BLaER1 treated with 17β-estradiol and CSF1 and Interleukin-3, amounts not matched to agents 10 nM and 100 nM (cell line): ENCODE measurements around the gene RRBP1.

Experiments
- H3K27ac ChIP-seq, 11 experiments: shearing (Covaris generic); formaldehyde crosslinking; 2 replicates each; pipeline ENCODE4 v1.8.1; 2022
- H3K27me3 ChIP-seq, 11 experiments: shearing (Covaris generic); formaldehyde crosslinking; 2 replicates each; pipeline ENCODE4 v1.8.1; 2022
- H3K36me3 ChIP-seq, 11 experiments: shearing (Covaris generic); formaldehyde crosslinking; 2 replicates each; pipeline ENCODE4 v1.8.1; 2022
- H3K4me1 ChIP-seq, 10 experiments: shearing (Covaris generic); formaldehyde crosslinking; 2 replicates each; pipeline ENCODE4 v1.8.1; 2022
- H3K4me2 ChIP-seq, 11 experiments: shearing (Covaris generic); formaldehyde crosslinking; 2 replicates each; pipeline ENCODE4 v1.8.1; 2022
- H3K4me3 ChIP-seq, 10 experiments: shearing (Covaris generic); formaldehyde crosslinking; 2 replicates each; pipeline ENCODE4 v1.8.1; 2022
- H3K9ac ChIP-seq, 11 experiments: shearing (Covaris generic); formaldehyde crosslinking; 2 replicates each; pipeline ENCODE4 v1.8.1; 2022
- H3K9me3 ChIP-seq, 11 experiments: shearing (Covaris generic); formaldehyde crosslinking; replicated peaks in 1 of 11; 2 replicates each; pipeline ENCODE4 v1.8.1; 2022
- H4K20me1 ChIP-seq, 11 experiments: shearing (Covaris generic); formaldehyde crosslinking; 2 replicates each; pipeline ENCODE4 v1.8.1; 2022
- Cebpa-rat ChIP-seq, 11 experiments: shearing (Covaris generic); IDR thresholded peaks; 2 replicates each; pipeline ENCODE4 v1.8.1; 2022

Gene RRBP1

DNA sequence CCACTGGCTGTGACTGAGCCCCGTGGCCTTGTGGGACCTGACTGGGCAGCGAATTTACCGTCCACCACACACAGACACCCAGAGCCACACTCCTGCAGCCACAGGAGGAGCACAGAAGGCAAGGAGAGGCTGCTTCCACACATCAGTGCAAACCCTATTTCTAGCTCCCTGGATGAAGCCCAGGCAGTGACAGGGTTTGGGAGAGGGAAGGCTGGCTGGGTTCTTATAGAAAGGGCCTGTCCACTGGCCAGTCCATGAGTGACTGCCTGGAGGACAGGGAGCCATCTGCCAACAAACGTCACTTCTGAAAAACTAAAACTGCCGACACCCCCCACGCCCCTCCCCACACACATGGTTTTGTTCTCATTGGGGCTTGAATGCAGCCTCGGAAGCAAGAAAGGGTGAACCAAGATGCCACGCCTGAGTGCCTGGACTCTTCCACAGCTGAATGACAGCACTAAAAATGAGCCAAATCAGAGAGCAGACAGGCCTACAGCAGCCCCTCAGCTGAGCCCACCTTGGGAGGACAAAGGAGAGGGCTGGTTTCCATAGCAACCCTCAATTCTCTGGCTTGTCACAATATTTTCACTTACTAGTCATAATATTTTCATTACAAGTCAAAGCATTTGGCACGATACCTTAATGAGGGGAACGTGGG, 38.4 kb downstream of the RRBP1 start:
- no peak for TF ChIP-seq Cebpa-rat (IDR thresholded peaks at IDR 0.05)
- peak overlapping the region; percentile 73 to 94 (median 85) for H3K4me2 ChIP-seq
- H3K4me1 ChIP-seq, result peaks cover 59 to 100% (median 99%) of the 10 kb centered on the region in 10 experiments
- H4K20me1 ChIP-seq, result peaks cover 0 to 100% (median 44%) of the 10 kb centered on the region in 11 experiments; a peak in 18 of 22 replicates
- no peaks in the 10 kb centered on the region for H3K27me3 ChIP-seq
- H3K4me3 ChIP-seq, result peak overlapping the region in 3 of 10 experiments; percentile 5 to 24 (median 8); a peak in 3 of 20 replicates
- peaks cover 31 to 45% (median 41%) of the 10 kb centered on the region in 11 experiments; a peak in 21 of 22 replicates for H3K36me3 ChIP-seq
- no peaks in the 10 kb centered on the region for H3K9me3 ChIP-seq
- peak overlapping the region in 9 of 11 experiments; percentile 12 to 97 (median 92); a peak in 15 of 22 replicates for H3K27ac ChIP-seq
- H3K9ac ChIP-seq, result peak overlapping the region in 8 of 11 experiments; percentile 10 to 85 (median 77); a peak in 14 of 22 replicates

DNA sequence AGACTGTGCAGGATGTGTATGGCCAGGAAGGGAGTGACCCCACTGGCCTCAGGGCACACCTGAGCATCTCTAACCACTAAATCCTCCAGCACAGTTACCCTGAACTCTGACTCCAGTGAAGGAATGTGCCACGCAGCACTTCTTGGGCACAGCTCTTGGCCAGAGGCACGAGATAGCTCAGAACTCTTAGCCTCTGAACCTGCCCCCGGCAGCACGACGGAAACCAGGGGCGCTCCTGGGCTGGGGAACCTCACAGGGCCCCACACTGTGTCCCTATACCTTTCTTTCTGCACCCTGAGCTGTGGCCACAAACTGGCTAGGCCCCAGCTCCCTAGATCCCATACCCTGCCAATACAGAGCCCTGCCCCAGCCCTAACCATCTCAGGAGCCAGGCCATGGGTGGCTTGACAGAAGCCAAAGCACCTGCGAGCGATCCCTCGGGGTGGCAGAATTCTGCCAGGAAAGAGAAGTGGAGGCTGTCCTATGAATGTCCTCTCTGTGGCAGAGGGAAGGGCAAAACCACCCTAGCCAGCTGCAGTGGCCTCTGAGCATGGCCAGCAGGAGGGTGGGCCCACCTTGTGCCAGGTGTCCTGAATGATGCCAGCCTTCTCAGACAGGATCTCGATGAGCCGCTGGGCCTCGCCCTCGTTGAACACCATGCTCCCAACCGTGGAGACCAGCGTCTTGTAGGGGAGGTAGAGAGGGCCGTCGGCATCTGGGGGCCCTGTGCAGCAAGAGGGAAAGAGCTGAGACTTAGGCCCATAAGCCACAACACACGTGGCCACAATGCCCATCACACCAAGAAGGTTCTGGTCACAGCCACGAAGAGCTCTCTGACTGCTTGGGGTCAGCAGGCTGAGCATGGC, 39.4 kb downstream of the RRBP1 start:
- peak overlapping the region; percentile 73 to 94 (median 85); a peak in 21 of 22 replicates for H3K4me2 ChIP-seq
- H3K27me3 ChIP-seq, result no peaks in the 10 kb centered on the region
- peaks cover 57 to 100% (median 99%) of the 10 kb centered on the region in 10 experiments for H3K4me1 ChIP-seq
- H4K20me1 ChIP-seq, result peaks cover 4 to 100% (median 53%) of the 10 kb centered on the region in 11 experiments; a peak in 18 of 22 replicates
- H3K36me3 ChIP-seq, result peaks cover 31 to 54% (median 47%) of the 10 kb centered on the region in 11 experiments; a peak in 21 of 22 replicates
- H3K4me3 ChIP-seq, result no peak overlapping the region; a peak in 1 of 20 replicates
- no peak for TF ChIP-seq Cebpa-rat (IDR thresholded peaks at IDR 0.05)
- peak overlapping the region in 7 of 11 experiments; percentile 83 to 97 (median 94); a peak in 13 of 22 replicates for H3K27ac ChIP-seq
- H3K9me3 ChIP-seq, result no peaks in the 10 kb centered on the region
- peak overlapping the region in 6 of 11 experiments; percentile 73 to 85 (median 82); a peak in 10 of 22 replicates for H3K9ac ChIP-seq

DNA sequence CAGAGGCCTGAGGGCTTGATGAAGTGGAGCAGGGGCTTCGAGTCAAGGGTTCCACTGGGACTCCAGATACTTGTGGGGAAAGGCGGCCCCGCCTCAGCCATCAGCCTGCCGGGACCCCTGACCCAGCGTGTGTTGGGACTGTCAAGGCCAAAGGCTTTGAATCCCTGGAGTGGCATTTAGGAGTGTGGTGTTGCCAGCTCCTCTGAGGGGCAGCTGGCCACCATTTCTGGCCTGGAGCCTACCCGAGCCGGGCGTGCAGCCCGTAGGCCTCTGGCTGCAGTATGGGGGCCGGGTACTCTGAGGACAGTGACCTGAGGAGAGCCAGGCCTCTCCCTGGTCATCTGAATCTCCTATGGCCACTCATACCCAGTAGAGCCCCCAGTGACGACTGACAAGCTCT, 40.0 kb downstream of the RRBP1 start:
- Histone ChIP-seq H3K4me2 (peak overlapping the region in 8 of 11 experiments; percentile 77 to 94 (median 86); a peak in 16 of 22 replicates), H3K4me3 (no peak overlapping the region), H3K36me3 (peaks cover 31 to 58% (median 47%) of the 10 kb centered on the region in 11 experiments; a peak in 21 of 22 replicates), H3K27me3 (no peaks in the 10 kb centered on the region), H3K9me3 (no peaks in the 10 kb centered on the region), H3K9ac (peak overlapping the region in 4 of 11 experiments; percentile 21 to 84 (median 52); a peak in 6 of 22 replicates), H3K27ac (peak overlapping the region in 7 of 11 experiments; percentile 11 to 97 (median 91); a peak in 12 of 22 replicates), H4K20me1 (peaks cover 4 to 100% (median 59%) of the 10 kb centered on the region in 11 experiments; a peak in 18 of 22 replicates), H3K4me1 (peaks cover 57 to 100% (median 99%) of the 10 kb centered on the region in 10 experiments)
- no peak for TF ChIP-seq Cebpa-rat (IDR thresholded peaks at IDR 0.05)

DNA sequence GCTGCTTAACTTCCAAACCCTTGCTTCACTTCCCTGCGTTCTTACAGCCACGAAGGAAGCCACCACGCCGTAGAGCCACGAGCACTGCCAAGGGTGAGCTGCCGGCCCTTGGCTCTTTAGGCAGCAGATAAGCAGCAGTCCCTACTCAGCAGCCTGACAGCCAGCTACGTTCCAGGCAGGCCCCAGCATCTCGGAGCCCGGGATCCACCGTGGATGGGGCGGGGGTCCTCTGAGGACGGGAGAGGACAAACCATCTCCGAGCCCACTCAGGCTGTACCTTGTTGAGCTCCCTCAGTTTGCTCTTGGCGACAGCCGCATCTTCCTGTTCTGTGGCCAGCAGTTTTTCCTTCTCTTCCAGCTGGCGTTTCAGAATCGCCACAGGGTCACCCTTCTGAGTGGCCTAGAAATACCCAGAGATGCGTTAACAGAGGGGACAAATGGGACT, 40.5 kb downstream of the RRBP1 start:
- Histone ChIP-seq H3K4me1 (peaks cover 57 to 100% (median 99%) of the 10 kb centered on the region in 10 experiments), H3K27ac (peak overlapping the region in 7 of 11 experiments; percentile 11 to 97 (median 91); a peak in 11 of 22 replicates), H4K20me1 (peaks cover 4 to 100% (median 62%) of the 10 kb centered on the region in 11 experiments; a peak in 18 of 22 replicates), H3K9me3 (no peaks in the 10 kb centered on the region), H3K27me3 (no peaks in the 10 kb centered on the region), H3K4me3 (no peak overlapping the region), H3K9ac (peak overlapping the region in 4 of 11 experiments; percentile 21 to 84 (median 52); a peak in 5 of 22 replicates), H3K4me2 (peak overlapping the region in 8 of 11 experiments; percentile 77 to 94 (median 86); a peak in 16 of 22 replicates), H3K36me3 (peaks cover 31 to 58% (median 47%) of the 10 kb centered on the region in 11 experiments; a peak in 21 of 22 replicates)
- no peak for TF ChIP-seq Cebpa-rat (IDR thresholded peaks at IDR 0.05)

DNA sequence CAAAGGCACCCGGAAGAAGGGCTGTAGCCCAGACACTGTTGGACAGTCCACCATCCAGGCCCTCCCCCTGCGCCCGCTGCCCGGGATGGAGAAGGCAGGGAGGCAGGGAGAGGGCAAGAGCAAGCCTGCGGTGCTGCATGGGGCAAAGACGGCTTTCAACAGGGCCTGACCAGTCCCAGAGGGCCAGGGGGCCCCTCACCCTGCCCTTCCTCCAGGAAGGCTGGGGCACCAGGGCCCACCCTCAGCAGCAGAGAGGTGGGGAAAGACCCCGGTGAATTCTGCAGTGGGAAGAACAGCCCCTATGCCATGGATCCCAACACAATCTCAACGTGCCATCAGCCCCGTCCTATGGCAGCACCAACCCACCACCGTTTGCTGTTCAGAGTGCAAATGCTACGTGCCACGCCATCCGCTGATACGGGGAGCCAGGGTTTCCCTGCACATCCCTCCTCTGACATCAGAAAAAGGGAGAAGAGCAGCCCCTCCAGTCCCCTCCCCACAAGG, 41.1 kb downstream of the RRBP1 start:
- Histone ChIP-seq H3K4me2 (peak overlapping the region in 8 of 11 experiments; percentile 52 to 90 (median 85); a peak in 15 of 22 replicates), H3K27me3 (no peaks in the 10 kb centered on the region), H3K4me1 (peaks cover 57 to 100% (median 99%) of the 10 kb centered on the region in 10 experiments), H3K9me3 (no peaks in the 10 kb centered on the region), H3K4me3 (no peak overlapping the region), H3K36me3 (peaks cover 31 to 61% (median 47%) of the 10 kb centered on the region in 11 experiments; a peak in 21 of 22 replicates), H4K20me1 (peaks cover 4 to 100% (median 62%) of the 10 kb centered on the region in 11 experiments; a peak in 18 of 22 replicates), H3K9ac (peak overlapping the region in 3 of 11 experiments; percentile 21 to 84 (median 80); a peak in 3 of 22 replicates), H3K27ac (peak overlapping the region in 5 of 11 experiments; percentile 5 to 97 (median 91); a peak in 5 of 22 replicates)
- TF ChIP-seq Cebpa-rat (IDR thresholded peaks at IDR 0.05), result no peak

DNA sequence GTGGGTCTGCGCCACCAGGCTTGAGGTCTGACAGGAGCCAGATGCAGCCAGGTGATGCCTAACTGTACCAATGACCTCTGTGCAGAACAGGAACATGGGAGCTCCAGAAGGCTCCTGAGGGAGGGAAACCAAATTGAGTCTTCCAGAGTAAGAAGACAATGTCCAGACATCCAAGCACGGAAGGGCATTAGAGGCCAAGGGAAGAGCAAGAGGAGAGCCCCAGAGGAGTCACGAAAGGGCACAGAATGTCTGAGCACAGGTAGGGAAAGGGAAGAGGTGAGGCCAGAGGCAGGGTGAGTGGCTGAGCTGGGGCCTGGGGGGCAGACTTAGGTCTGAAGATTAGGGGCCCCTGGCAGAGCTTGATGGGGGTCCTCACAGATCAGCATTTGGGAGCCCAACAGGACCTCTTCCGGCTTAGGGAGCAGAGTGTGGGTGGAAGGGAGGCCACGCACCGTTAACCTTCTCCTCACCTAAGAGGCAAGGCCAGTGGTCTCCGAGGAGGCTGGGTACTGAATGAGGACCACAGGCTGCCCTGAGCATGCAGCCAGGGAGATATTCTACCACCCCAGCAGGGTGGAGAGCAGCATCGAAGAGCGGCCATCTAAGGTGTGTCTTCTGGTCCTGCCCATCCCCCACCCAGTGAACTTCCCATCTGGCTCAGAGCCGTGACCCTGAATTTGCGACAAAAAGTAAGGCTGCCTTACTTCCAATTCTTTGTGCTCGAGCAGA, 41.7 kb downstream of the RRBP1 start:
- Histone ChIP-seq H3K27me3 (no peaks in the 10 kb centered on the region), H3K27ac (peak overlapping the region in 4 of 11 experiments; percentile 5 to 97 (median 92); a peak in 5 of 22 replicates), H3K9me3 (no peaks in the 10 kb centered on the region), H3K36me3 (peaks cover 31 to 65% (median 47%) of the 10 kb centered on the region in 11 experiments; a peak in 21 of 22 replicates), H3K4me3 (no peak overlapping the region), H3K9ac (peak overlapping the region in 1 of 11 experiments; percentile 10; a peak in 2 of 22 replicates), H3K4me1 (peaks cover 57 to 100% (median 99%) of the 10 kb centered on the region in 10 experiments), H4K20me1 (peaks cover 4 to 100% (median 63%) of the 10 kb centered on the region in 11 experiments; a peak in 18 of 22 replicates), H3K4me2 (peak overlapping the region in 8 of 11 experiments; percentile 52 to 94 (median 86); a peak in 15 of 22 replicates)
- no peak for TF ChIP-seq Cebpa-rat (IDR thresholded peaks at IDR 0.05)

DNA sequence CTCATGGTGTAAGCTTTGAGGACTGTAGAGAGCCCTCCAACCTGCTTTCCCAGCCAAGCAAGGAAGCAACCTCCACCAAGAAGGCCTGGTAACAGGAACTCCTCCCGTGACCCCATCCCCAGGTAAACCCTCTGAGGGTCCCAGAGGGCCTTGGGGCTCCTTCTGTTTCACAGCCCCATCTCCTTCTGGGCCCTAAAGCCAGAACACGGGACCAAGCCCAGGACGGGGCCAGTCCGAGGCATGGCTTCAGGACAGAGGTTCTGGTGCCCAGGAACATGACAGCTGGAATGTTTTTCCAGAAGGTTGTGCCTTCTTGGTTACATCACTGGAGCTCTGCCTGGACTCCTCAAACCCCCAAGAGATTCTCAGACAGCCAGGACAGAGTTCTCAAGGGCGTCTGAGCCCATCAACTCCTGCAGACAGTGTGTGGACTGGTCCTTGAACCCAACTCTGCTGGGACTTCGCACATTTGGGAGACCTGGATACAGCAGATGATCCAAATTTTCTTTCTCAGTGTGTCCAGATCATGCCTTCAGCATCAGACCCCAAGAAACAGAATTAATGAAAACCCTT, 43.1 kb downstream of the RRBP1 start:
- Histone ChIP-seq H3K9ac (peak overlapping the region in 1 of 11 experiments; percentile 73; a peak in 2 of 22 replicates), H3K9me3 (no peaks in the 10 kb centered on the region), H3K4me3 (no peak overlapping the region), H3K27me3 (no peaks in the 10 kb centered on the region), H3K27ac (peak overlapping the region in 5 of 11 experiments; percentile 12 to 82 (median 73); a peak in 6 of 22 replicates), H3K36me3 (peaks cover 41 to 73% (median 56%) of the 10 kb centered on the region in 11 experiments; a peak in 21 of 22 replicates), H4K20me1 (peaks cover 4 to 100% (median 74%) of the 10 kb centered on the region in 11 experiments; a peak in 19 of 22 replicates), H3K4me2 (peak overlapping the region in 9 of 11 experiments; percentile 75 to 94 (median 93); a peak in 15 of 22 replicates), H3K4me1 (peaks cover 57 to 100% (median 99%) of the 10 kb centered on the region in 10 experiments)
- no peak for TF ChIP-seq Cebpa-rat (IDR thresholded peaks at IDR 0.05)
